Stimulated activated CD8-positive, alpha-beta memory T cell treated with anti-CD3 and anti-CD28 coated beads, Interleukin-7, amount 100 ng/mL, for 1 hour (primary cell): Measurements from ENCODE around the gene TBX2.

Experiments
- DNase-seq, 2 donors: peaks; one replicate each; pipeline ENCODE4 v3.0.0-alpha.2; 2020; ENCODE audit warnings: low read depth in 2 of 2

TBX2 gene

GRCh38 chr17:61368832-61369450, 30.7 kb upstream of the TBX2 start:
- DNase-seq = no peak

GRCh38 chr17:61369751-61370150, 29.9 kb upstream of the TBX2 start:
- no peak for DNase-seq

- DNase-seq = no peak
These were observed 28.5 kb upstream of the TBX2 start for GRCh38 chr17:61371179-61371578.

- no peak for DNase-seq
These were observed 28.0 kb upstream of the TBX2 start for GRCh38 chr17:61371606-61372005.

GRCh38 chr17:61372436-61372835, 27.2 kb upstream of the TBX2 start:
- no peak for DNase-seq

GRCh38 chr17:61376931-61377838, 22.5 kb upstream of the TBX2 start:
- no peak for DNase-seq

- DNase-seq = no peak
These were observed 20.8 kb upstream of the TBX2 start for GRCh38 chr17:61378658-61379456.

- no peak for DNase-seq
These were observed 20.0 kb upstream of the TBX2 start for GRCh38 chr17:61379457-61380216.

GRCh38 chr17:61380217-61380835, 19.3 kb upstream of the TBX2 start:
- DNase-seq = no peak

- no peak for DNase-seq
These were observed 18.7 kb upstream of the TBX2 start for GRCh38 chr17:61380836-61381525.

- no peak for DNase-seq
These were observed 18.1 kb upstream of the TBX2 start for GRCh38 chr17:61381537-61381936.

GRCh38 chr17:61382796-61383688, 16.6 kb upstream of the TBX2 start:
- no peak for DNase-seq

GRCh38 chr17:61383689-61384201, 15.9 kb upstream of the TBX2 start:
- no peak for DNase-seq

GRCh38 chr17:61384354-61384691, 15.3 kb upstream of the TBX2 start:
- no peak for DNase-seq

GRCh38 chr17:61384692-61385576, 14.7 kb upstream of the TBX2 start:
- DNase-seq = no peak

GRCh38 chr17:61385577-61386236, 13.9 kb upstream of the TBX2 start:
- no peak for DNase-seq

GRCh38 chr17:61386251-61386650, 13.4 kb upstream of the TBX2 start:
- no peak for DNase-seq

GRCh38 chr17:61387011-61387410, 12.6 kb upstream of the TBX2 start:
- DNase-seq = no peak
